ENCODE data around the gene FAN1.

The FAN1 gene

GRCh38 chr15:30954674-30955073, 51.0 kb downstream of the FAN1 start:
- no peak for DNase-seq (ENCODE audit: low read depth in 2 of 2, low spot score in 1 of 2)

DNA sequence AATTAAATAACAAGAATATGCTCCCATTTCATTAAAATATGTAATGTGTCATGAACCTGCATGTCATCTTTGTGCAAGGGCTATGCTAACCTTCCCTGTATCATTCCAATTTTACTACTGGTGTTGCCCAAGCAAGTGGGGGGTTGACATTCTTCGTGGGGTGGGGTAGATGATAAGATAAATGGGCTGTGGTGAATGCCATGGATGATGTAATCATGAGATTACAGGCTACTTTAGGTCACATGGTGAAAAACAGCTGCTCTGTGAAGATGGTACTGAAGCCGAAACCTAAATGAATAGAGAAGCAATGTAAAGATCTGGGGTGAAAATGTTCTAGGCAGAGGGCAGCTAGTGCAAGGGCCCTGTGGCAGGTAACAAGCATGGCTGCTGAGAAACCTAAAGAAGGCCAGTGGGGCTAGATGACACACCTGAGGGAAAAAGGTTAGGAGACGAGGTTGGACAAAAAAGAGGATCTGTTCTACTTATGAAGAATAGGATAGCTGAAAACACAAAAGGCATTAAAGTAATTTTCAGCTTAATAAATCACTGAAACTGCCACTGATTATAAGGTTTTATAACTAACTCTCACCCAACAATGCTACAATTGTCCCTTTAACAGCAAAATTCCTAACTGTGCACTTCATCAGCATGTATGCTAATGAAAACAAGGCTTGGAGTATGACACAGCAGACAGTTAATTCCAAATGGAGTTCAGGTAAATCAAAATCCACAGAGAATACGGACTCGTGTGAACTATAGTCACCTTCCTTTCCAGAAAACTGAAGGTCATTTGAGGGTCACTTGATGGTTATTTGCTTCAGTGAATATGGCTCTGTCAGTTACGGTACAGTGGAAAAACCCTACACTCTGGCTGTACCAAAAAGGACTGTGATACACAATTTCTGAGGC, 52.8 kb downstream of the FAN1 start:
- DNase-seq (ENCODE audit: low read depth in 2 of 2, low spot score in 1 of 2), result no peak

GRCh38 chr15:30958219-30958618, 54.5 kb downstream of the FAN1 start:
- DNase-seq (ENCODE audit: low read depth in 2 of 2, low spot score in 1 of 2), result no peak

DNA sequence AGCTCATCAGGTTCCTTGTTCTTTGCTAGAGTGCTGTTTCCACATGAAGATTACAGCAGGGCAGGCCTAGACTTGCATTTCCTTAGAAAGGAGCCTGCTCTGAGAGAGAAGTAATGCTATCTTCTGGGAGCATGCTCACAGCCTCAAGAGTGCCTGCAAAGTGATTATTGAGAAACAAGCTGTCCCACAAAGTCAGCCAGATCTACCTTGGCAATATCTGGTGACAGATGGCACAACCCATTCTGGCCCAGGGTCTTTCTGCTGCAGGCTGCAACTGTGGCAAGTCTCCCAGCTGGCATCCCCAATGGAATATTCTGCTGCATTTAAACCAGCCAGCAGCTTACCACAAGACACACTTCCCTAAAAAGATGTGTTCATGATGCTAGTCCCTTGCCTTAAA, 58.4 kb downstream of the FAN1 start:
- DNase-seq (ENCODE audit: low read depth in 2 of 2, low spot score in 1 of 2), result no peak

GRCh38 chr15:30962659-30963058, 58.9 kb downstream of the FAN1 start:
- DNase-seq (ENCODE audit: low read depth in 2 of 2, low spot score in 1 of 2), result no peak

GRCh38 chr15:30963681-30964080, 60.0 kb downstream of the FAN1 start:
- no peak for DNase-seq (ENCODE audit: low read depth in 2 of 2, low spot score in 1 of 2)

- DNase-seq (ENCODE audit: low read depth in 2 of 2, low spot score in 1 of 2), result no peak
These were observed 66.0 kb downstream of the FAN1 start for GRCh38 chr15:30969724-30970123.

- no peak for DNase-seq (ENCODE audit: low read depth in 2 of 2, low spot score in 1 of 2)
These were observed 69.7 kb downstream of the FAN1 start for GRCh38 chr15:30973379-30973778.

- DNase-seq (ENCODE audit: low read depth in 2 of 2, low spot score in 1 of 2), result no peak
These were observed 70.4 kb downstream of the FAN1 start for GRCh38 chr15:30974112-30974511.

DNA sequence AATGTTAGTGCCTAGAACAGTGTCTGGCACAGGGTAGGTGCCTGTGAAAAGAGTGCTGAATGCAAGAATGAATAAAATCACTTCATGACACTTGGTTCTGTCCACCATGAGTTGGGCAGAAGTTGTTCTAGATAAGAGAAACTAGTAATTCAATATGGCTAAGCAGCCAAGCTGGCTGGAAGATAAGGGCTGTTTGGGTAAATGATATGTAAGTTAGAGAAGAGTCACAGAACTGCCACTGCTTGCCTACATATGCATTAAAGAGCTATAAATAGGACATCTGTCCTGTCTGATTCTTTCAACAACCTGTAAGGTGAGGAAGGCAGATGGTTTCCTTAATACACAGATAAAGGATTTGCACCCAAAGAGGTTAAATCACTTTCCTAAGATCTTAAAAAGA, 74.6 kb downstream of the FAN1 start:
- no peak for DNase-seq (ENCODE audit: low read depth in 2 of 2, low spot score in 1 of 2)

DNA sequence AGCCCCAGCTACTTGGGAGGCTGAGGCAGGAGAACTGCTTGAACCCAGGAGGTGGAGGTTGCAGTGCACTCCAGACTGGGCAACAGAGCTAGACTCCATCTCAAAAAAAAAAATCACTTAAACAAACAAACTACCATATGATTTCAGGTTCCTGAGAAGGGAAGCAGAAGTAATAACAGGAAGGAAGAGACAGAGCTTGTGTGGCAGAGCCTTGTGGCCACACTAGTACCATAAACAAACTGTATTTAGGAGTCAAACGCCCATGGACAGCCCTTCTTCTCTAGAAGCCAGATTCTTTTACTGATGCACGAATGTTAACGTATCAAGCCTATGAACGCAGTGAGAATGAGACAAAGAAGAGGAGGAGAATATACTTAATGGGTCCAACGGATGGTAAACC, 75.7 kb downstream of the FAN1 start:
- DNase-seq (ENCODE audit: low read depth in 2 of 2, low spot score in 1 of 2), result no peak

DNA sequence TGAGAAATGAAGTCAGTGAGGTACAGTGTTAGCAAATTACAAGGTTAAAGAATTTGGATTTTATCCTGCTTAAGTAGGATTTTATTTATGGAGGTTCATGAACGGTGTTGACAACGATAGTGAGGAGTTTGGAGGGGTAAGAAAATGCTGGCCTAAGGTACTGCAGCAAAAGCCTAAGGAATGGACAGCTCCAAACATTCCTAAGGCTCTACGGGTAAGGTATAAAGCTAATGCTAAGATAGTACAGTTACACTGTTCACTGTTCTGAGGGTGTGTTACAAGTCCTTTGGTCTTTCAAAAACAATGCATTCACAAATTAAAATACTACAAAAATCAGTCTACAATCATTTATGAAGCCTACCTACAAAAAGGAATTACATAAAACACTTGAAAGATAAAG, 80.4 kb downstream of the FAN1 start:
- DNase-seq (ENCODE audit: low read depth in 2 of 2, low spot score in 1 of 2), result no peak

DNA sequence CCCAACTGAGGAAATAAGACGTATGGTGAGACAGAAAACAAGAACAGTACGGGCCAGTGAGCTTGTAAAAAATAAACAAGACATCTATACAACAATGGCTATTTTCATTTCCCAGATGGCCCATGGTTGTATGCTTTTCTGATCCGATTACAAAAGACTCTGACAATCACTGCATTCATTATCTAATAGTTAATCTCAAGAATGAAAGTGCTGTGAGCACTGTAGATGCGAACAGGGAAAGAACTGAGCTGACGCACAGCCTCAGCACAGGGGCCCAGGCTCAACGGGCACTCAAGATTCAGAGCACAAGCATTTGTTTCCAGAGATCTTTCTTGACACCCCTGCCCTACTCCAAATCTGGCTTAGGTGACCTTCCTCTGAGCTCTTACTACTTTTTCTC, 80.8 kb downstream of the FAN1 start:
- no peak for DNase-seq (ENCODE audit: low read depth in 2 of 2, low spot score in 1 of 2)

- DNase-seq (ENCODE audit: low read depth in 2 of 2, low spot score in 1 of 2), result no peak
These were observed 81.4 kb downstream of the FAN1 start for GRCh38 chr15:30985081-30985531.

GRCh38 chr15:30990036-30990435, 86.3 kb downstream of the FAN1 start:
- no peak for DNase-seq (ENCODE audit: low read depth in 2 of 2, low spot score in 1 of 2)

DNA sequence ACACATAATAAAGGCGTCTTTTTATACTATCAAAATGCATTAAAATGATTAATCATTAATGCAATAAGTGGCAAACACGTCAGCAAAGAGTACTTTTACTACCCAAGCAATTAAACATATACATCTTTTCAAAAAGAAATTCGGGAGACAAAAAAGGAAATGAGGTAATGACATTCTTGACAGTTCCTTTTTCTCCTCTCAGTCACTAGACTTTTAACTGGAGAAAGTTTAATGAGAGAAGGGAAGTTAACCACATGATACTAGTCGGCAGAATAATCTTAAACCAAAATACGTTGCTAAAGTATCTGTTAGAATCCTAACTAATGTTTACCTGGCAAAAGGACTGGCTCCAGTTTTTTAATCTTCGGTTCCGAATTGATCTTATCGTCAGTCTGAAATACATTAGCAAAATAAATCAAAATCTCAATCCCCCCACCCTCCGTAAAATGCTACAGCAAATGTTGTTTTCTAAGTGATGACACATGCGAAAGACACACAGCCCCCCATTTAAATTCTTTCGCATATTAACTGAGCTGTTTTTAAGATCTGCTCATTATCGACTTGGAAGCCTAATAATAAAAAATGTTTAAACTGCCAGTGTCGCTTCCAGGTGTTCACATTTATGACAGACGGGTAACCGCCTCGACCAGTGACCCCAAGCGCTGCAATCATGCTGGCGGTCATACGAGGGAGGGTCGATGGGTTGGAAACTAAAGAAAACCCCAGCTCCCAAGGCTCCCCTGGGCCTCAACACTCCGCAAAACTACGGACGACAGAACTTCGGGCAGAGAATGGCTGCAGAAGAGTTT, 86.9 kb downstream of the FAN1 start:
- DNase-seq (ENCODE audit: low read depth in 2 of 2, low spot score in 1 of 2), result no peak

DNA sequence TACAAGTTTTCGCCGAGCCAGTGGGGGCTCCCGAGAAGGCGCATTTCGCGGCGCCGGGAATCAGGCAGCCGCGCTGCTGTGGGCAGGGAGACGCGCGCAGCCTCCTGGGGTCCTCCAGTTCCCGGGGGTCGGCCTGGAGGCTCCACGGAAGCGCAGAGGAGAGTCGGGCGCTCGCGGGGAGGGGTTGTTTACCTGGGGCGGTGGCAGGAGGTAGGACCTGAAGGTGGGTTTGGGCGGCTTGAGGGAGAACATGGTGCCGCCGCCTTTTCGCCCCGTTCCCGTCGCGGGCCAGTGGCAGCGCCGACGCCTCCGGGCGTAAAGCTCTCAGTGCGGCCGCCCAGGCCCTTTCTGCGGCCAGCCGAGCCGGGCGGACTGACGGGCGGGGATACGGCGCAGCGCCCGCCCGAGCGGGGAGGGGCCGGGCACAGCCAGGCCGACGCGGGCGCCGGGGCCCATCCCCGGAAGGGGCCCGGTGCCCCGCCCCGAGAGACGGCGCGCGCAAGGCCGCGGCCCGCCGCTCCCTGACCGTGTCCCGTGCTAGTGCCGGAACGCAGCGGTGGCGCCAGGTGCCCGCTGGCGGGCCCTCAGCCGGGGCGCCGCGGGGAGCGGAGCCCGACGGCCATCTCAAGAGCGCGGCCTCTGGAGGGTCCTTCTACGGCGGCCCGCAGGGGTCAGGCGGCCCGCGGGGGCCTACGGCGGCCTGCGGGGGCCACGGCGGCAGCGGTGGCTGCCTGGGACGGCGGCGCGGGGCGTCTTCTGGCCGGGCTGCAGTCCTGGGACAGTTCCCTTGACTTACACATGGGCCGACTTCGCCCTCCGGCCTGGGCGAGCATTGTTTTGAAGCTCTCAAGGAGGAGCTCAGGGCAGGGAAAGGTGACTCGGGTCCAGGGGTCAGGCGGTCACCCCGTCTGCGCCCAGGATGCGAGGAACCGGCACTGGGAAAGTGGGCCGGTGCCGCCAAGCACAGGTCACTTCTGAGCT, 87.8 kb downstream of the FAN1 start, which contains the start of gene MTMR10:
Gene MTMR10 (minus strand): TSS at position 374 of the 981 bp plus-strand sequence. CDS start 122 bp downstream, at position 252.
- DNase-seq (ENCODE audit: low read depth in 2 of 2, low spot score in 1 of 2), result peak; percentile 42 to 47

DNA sequence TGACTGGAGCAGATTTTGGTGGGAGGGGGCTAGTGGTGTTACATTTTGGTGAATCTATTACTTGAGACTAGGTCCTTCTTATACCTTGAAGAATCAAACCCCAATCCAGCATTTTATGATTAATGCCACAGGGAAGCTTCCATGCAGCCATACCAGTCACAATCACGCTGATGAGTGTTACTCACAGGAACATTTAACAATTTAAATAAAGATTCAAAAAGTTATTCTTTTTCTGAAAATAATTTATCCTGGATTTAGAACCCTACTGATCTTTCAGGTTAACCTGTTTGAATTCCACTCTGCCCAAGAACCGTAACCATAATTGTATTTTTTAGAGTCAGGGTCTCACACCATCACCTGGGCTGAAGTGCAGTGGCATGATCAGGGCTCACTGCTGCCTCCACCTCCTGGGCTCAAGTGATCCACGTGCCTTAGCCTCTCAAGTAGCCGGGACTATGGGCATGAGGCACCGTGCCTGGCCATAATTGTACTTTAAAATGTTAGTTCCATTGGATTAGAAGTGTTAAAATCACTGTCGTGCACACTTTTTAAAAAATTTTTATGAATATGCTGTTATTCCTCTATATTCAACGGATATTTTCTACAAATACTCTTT, 88.6 kb downstream of the FAN1 start:
- no peak for DNase-seq (ENCODE audit: low read depth in 2 of 2, low spot score in 1 of 2)

Data from stimulated activated CD8-positive, alpha-beta memory T cell treated with anti-CD3 and anti-CD28 coated beads, Interleukin-4, amount 100 ng/mL, for 1 hour (primary cell).